ENCODE data around the gene SSR4. TPM values are rescaled to one million over a fixed set of nuclear protein-coding genes. Genes with fewer than 3 reads are reported as not detected.

SSR4 gene
- polyA plus RNA-seq, 2 of the 4 experiments (the other 2 are of a cell fraction): 212 to 352 TPM

DNA sequence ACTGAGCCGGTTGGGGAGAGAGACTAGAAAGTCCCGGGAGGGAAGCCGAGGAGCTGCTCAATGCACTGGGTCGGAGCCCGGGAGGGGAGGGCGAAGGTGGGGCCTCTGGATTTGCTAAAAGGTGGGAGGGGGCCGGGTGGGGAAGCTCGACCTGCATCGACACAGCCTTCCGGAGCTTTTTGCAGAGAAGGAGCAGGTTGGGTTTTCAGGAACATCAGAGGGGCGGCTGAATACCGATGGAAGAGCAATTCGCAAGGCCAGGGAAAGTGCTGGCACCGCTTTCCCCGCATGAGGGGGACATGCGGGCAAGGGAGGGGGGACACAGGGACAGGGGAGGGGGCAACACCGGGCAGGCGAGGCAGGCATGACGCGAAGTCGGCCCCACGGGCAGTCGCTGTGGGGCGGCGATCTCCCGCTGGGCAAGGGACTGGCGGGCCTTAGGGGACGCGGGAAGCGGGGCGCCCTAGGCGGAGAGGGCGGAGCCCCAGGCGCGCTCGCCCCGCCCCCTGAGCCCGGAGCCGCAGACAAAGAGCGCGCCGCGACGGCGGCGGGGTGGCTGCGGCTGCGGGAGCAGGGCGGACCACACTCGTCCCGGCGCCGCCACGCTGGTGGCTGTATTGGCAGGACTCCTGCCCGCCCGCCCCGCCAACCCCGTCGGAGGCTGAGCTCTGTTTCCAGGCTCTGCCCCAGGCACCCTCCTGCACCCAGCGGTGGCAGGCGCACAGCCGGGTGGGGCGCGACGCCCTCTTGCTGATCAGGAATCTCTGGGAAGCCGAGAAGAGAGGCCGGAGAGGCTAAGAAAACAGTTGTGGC lies 24.3 kb downstream of the SSR4 start:
- DNase-seq (ENCODE audit: low read depth in 1 of 2, low spot score in 1 of 2): peak in 1 of 2 experiments; percentile 57
- TF ChIP-seq POLR2A (IDR thresholded peaks at IDR 0.05; ENCODE audit: low read length): peak; percentile 61
- no peak for TF ChIP-seq KDM5A (IDR thresholded peaks at IDR 0.05)
- peak; percentile 85 to 92 for ATAC-seq
- peak overlapping the region; percentile 96 for H3K4me2 ChIP-seq
- CTCF ChIA-PET: interaction anchor here (1.1 to 2.5 kb wide), 5 partner anchors 22 to 209 kb away, joined by 3 to 10 read pairs (median 3); no protein-coding TSS in a partner anchor
- POLR2A ChIA-PET: interaction anchor here (0.6 kb wide), 1 partner anchor 21 kb away, joined by 6 read pairs; no protein-coding TSS in a partner anchor
- peak overlapping the region; percentile 74 to 91 for H3K27ac ChIP-seq
- no peaks in the 10 kb centered on the region for H3K9me3 ChIP-seq
- H3K4me1 ChIP-seq: no peaks in the 10 kb centered on the region; the same call in 2 of the 3 replicates
- FAIRE-seq: no peak
- 56% methylated on average over 16 of the region's 67 CpGs for WGBS (ENCODE audit: missing lambda C conversion rate)
- peak overlapping the region; percentile 55 for H3K4me3 ChIP-seq

DNA sequence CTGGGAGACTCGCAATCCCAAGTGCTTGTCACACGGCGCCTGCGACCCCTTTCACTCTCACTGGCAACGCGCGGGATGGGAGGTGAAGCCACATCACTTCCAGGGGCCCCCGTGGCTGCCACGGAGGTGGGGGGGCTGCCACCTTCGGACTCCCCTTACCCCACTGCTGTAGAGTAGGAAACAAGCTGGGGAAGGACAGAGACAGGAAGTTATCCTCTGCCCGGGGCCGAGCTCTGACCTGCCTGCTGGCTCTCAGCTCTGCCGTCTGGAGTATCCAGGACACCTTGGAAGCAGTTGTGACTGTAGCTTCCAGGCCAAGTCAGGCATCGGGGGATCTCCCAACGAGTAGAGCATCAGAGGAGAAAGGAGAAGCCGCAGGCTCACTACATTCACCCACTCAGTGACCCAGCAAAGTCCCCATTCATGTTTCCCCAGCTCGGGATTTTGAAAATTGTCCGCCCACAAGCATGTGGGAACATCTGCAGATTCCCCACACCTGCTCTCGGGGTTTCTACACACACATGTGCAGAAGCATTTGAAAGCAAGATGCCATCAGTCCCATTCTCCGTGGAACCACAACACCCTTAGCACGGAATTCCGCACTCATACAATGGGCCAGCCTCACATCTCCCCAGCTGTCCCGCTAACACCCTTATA lies 25.0 kb downstream of the SSR4 start:
- FAIRE-seq (no peak), DNase-seq (ENCODE audit: low read depth in 1 of 2, low spot score in 1 of 2) (no peak), ATAC-seq (peak in 1 of 2 experiments; percentile 59; a peak in 3 of 6 replicates)
- ChIA-PET POLR2A (no interaction called here), CTCF (interaction anchor here (1.2 to 2.5 kb wide), 3 partner anchors 22 to 210 kb away, joined by 3 to 6 read pairs (median 3); no protein-coding TSS in a partner anchor)
- no peaks in the 10 kb centered on the region for H3K9me3 ChIP-seq
- TF ChIP-seq, protein P1, sequence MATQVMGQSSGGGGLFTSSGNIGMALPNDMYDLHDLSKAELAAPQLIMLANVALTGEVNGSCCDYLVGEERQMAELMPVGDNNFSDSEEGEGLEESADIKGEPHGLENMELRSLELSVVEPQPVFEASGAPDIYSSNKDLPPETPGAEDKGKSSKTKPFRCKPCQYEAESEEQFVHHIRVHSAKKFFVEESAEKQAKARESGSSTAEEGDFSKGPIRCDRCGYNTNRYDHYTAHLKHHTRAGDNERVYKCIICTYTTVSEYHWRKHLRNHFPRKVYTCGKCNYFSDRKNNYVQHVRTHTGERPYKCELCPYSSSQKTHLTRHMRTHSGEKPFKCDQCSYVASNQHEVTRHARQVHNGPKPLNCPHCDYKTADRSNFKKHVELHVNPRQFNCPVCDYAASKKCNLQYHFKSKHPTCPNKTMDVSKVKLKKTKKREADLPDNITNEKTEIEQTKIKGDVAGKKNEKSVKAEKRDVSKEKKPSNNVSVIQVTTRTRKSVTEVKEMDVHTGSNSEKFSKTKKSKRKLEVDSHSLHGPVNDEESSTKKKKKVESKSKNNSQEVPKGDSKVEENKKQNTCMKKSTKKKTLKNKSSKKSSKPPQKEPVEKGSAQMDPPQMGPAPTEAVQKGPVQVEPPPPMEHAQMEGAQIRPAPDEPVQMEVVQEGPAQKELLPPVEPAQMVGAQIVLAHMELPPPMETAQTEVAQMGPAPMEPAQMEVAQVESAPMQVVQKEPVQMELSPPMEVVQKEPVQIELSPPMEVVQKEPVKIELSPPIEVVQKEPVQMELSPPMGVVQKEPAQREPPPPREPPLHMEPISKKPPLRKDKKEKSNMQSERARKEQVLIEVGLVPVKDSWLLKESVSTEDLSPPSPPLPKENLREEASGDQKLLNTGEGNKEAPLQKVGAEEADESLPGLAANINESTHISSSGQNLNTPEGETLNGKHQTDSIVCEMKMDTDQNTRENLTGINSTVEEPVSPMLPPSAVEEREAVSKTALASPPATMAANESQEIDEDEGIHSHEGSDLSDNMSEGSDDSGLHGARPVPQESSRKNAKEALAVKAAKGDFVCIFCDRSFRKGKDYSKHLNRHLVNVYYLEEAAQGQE (IDR thresholded peaks at IDR 0.05): no peak
- TF ChIP-seq RCOR1 (IDR thresholded peaks at IDR 0.05; ENCODE audit: low read depth, low read length) (no peak), FOSL2 (IDR thresholded peaks at IDR 0.05) (no peak), FOSL2 (CRISPR knock-in tag; IDR thresholded peaks at IDR 0.05) (no peak), JUNB (IDR thresholded peaks at IDR 0.05) (no peak), HOXB13 (CRISPR knock-in tag; IDR thresholded peaks at IDR 0.05; ENCODE audit: low read depth) (no peak), KDM5A (IDR thresholded peaks at IDR 0.05) (no peak), POLR2AphosphoS2 (conservative IDR thresholded peaks at IDR 0.05; ENCODE audit: low read length) (no peak), CHD2 (IDR thresholded peaks at IDR 0.05; ENCODE audit: low read length, partially characterized antibody) (no peak), RARB (CRISPR knock-in tag; IDR thresholded peaks at IDR 0.05) (no peak), NPAS2 (CRISPR knock-in tag; IDR thresholded peaks at IDR 0.05; ENCODE audit: borderline replicate concordance) (no peak), NFE2L2 (conservative IDR thresholded peaks at IDR 0.05; ENCODE audit: low read length) (no peak)
- TF ChIP-seq, protein P2, sequence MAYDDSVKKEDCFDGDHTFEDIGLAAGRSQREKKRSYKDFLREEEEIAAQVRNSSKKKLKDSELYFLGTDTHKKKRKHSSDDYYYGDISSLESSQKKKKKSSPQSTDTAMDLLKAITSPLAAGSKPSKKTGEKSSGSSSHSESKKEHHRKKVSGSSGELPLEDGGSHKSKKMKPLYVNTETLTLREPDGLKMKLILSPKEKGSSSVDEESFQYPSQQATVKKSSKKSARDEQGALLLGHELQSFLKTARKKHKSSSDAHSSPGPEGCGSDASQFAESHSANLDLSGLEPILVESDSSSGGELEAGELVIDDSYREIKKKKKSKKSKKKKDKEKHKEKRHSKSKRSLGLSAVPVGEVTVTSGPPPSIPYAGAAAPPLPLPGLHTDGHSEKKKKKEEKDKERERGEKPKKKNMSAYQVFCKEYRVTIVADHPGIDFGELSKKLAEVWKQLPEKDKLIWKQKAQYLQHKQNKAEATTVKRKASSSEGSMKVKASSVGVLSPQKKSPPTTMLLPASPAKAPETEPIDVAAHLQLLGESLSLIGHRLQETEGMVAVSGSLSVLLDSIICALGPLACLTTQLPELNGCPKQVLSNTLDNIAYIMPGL (CRISPR knock-in tag; IDR thresholded peaks at IDR 0.05; ENCODE audit: borderline replicate concordance): no peak
- TF ChIP-seq, protein P3, sequence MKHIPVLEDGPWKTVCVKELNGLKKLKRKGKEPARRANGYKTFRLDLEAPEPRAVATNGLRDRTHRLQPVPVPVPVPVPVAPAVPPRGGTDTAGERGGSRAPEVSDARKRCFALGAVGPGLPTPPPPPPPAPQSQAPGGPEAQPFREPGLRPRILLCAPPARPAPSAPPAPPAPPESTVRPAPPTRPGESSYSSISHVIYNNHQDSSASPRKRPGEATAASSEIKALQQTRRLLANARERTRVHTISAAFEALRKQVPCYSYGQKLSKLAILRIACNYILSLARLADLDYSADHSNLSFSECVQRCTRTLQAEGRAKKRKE (CRISPR knock-in tag; IDR thresholded peaks at IDR 0.05; ENCODE audit: low read depth): no peak
- TF ChIP-seq, protein P4, sequence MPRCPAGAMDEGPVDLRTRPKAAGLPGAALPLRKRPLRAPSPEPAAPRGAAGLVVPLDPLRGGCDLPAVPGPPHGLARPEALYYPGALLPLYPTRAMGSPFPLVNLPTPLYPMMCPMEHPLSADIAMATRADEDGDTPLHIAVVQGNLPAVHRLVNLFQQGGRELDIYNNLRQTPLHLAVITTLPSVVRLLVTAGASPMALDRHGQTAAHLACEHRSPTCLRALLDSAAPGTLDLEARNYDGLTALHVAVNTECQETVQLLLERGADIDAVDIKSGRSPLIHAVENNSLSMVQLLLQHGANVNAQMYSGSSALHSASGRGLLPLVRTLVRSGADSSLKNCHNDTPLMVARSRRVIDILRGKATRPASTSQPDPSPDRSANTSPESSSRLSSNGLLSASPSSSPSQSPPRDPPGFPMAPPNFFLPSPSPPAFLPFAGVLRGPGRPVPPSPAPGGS (IDR thresholded peaks at IDR 0.05): no peak
- peak overlapping the region; percentile 55 for H3K4me3 ChIP-seq
- 55% methylated on average over 22 of the region's 23 CpGs for WGBS (ENCODE audit: missing lambda C conversion rate)
- H3K4me2 ChIP-seq: peak overlapping the region; percentile 96
- no peaks in the 10 kb centered on the region; the same call in 2 of the 3 replicates for H3K4me1 ChIP-seq
- peak overlapping the region; percentile 74 to 91 for H3K27ac ChIP-seq

All from A549 (cell line).